HepG2 (cell line): ENCODE data around the gene TRIM27. TPM values are rescaled to one million over a fixed set of nuclear protein-coding genes. Genes with fewer than 3 reads are reported as not detected.

ENCODE experiments used
- CEBPB ChIP-seq: IDR thresholded peaks from 2 replicates; pipeline ENCODE4 v1.6.1; 2011; ENCODE audit warnings: low read depth, low read length, improper control_type of control experiment, borderline replicate concordance
- IKZF1 ChIP-seq: fragments of 450-650 bp; IDR thresholded peaks from 2 replicates; pipeline ENCODE4 v1.7.1; 2016
- NFE2L1 ChIP-seq: sonication (generic); formaldehyde crosslinking; IDR thresholded peaks from 2 replicates; pipeline ENCODE4 v1.4.0; 2020; ENCODE audit warnings: missing genetic modification reagents, mild to moderate bottlenecking, borderline replicate concordance
- NFYC ChIP-seq: IDR thresholded peaks from 2 replicates; pipeline ENCODE4 v1.6.1; 2016; ENCODE audit warnings: missing genetic modification reagents, missing compliant biosample characterization
- NR0B2 ChIP-seq: sonication (generic); formaldehyde crosslinking; IDR thresholded peaks from 2 replicates; pipeline ENCODE4 v1.4.0; 2020; ENCODE audit warnings: mild to moderate bottlenecking, missing genetic modification reagents
- NR3C1 ChIP-seq: sonication (generic); formaldehyde crosslinking; IDR thresholded peaks from 2 replicates; pipeline ENCODE4 v1.4.0; 2020; ENCODE audit warnings: missing genetic modification reagents
- RERE ChIP-seq: IDR thresholded peaks from 2 replicates; pipeline ENCODE4 v1.6.1; 2016; ENCODE audit warnings: low read depth, missing genetic modification reagents, missing compliant biosample characterization
- ZBTB40 ChIP-seq, 2 experiments: fragments of 450-650 bp in 1 of 2; sonication (generic) in 1 of 2; formaldehyde crosslinking in 1 of 2; IDR thresholded peaks; 2 replicates each; pipeline versions ENCODE4 v1.6.1 to v1.8.0; 2016 to 2022; ENCODE audit warnings: antibody characterized with exemption in 1 of 2, mild to moderate bottlenecking in 1 of 2, missing genetic modification reagents in 1 of 2
- ZKSCAN8 ChIP-seq: IDR thresholded peaks from 2 replicates; pipeline ENCODE4 v1.6.1; 2016; ENCODE audit warnings: borderline replicate concordance, missing genetic modification reagents, missing compliant biosample characterization
- ZNF550 ChIP-seq: sonication (generic); formaldehyde crosslinking; IDR thresholded peaks from 2 replicates; pipeline ENCODE4 v1.4.0; 2020; ENCODE audit warnings: mild to moderate bottlenecking, missing genetic modification reagents, borderline replicate concordance
- ZSCAN30 ChIP-seq: sonication (generic); formaldehyde crosslinking; IDR thresholded peaks from 2 replicates; pipeline ENCODE4 v1.5.0; 2020; ENCODE audit warnings: mild to moderate bottlenecking, missing genetic modification reagents
- polyA plus RNA-seq, 8 experiments: library from polyadenylated mRNA; depleted of rRNA in 3 of 8; stranded (reverse) in 7 of 8; unstranded in 1 of 8; fragments of >200 nt; fragmentation: Illumina TruSeq in 4 of 8; extraction: Trizol in 4 of 8; gene quantifications; 2 replicates each; pipeline versions ENCODE4 v1.2.1 to v1.2.3, GENCODE V29; 2011 to 2016; ENCODE audit warnings: low read depth in 4 of 8, missing spikeins in 1 of 8, mixed read lengths in 1 of 8; ENCODE audit not compliant: insufficient read depth in 1 of 8
- total RNA-seq, 5 experiments: library from RNA; depleted of rRNA; stranded (reverse); fragments of >200 nt; fragmentation: Illumina TruSeq; extraction: Trizol; gene quantifications; 2 replicates each; pipeline ENCODE4 v1.2.3, GENCODE V29; 2016; ENCODE audit warnings: low read depth in 1 of 5

TRIM27 gene
- total and polyA plus RNA-seq, 2 of the 13 experiments (the other 11 are each of a cell fraction or from before 2014, with no cell fraction given), result 88.6 to 112 TPM

- TF ChIP-seq ZBTB40 (IDR thresholded peaks at IDR 0.05) (no peak), ZBTB40 (CRISPR knock-in tag; IDR thresholded peaks at IDR 0.05) (no peak), ZSCAN30 (no peak), NFYC (CRISPR knock-in tag) (peak; percentile 82), CEBPB (no peak), ZNF550 (CRISPR knock-in tag) (no peak), NFE2L1 (CRISPR knock-in tag) (no peak), IKZF1 (no peak), NR0B2 (CRISPR knock-in tag) (no peak), NR3C1 (CRISPR knock-in tag) (no peak), RERE (CRISPR knock-in tag) (no peak), ZKSCAN8 (no peak)
Observed at GRCh38 chr6:28884423-28885131, 39.2 kb downstream of the TRIM27 start (continued).
